Activated naive CD4-positive, alpha-beta T cell treated with anti-CD3 and anti-CD28 coated beads, Interleukin-2, amount 10 ng/mL, durations not matched to agents 7 days and 5 days (primary cell): Measurements from ENCODE around the gene CFAP57.
A peak's percentile ranks its signal among the peaks of the same experiment; 100 is the strongest.

ENCODE experiments used
- CTCF ChIA-PET: fragments of 350-600 bp; sonication (Branson Sonifier 250); formaldehyde crosslinking; loops from one replicate; lab custom pipeline; 2021; ENCODE audit warnings: antibody characterized with exemption; lab: Charles Lee
- DNase-seq: peaks from one replicate; pipeline ENCODE4 v3.0.0-alpha.2; 2020
- H3K27ac Mint-ChIP-seq: one replicate; pipeline ENCODE4 v1.8.0; 2021; ENCODE audit warnings: mild to moderate bottlenecking, moderate library complexity, mixed read lengths
- H3K27me3 Mint-ChIP-seq: one replicate; pipeline ENCODE4 v1.8.0; 2021; ENCODE audit warnings: mild to moderate bottlenecking, mixed read lengths
- H3K36me3 Mint-ChIP-seq: one replicate; pipeline ENCODE4 v1.8.0; 2021; ENCODE audit warnings: mixed read lengths
- H3K4me1 Mint-ChIP-seq: one replicate; pipeline ENCODE4 v1.8.0; 2021; ENCODE audit warnings: mixed read lengths
- H3K4me3 Mint-ChIP-seq: one replicate; pipeline ENCODE4 v1.8.0; 2021; ENCODE audit warnings: mild to moderate bottlenecking, moderate library complexity, mixed read lengths
- H3K9me3 Mint-ChIP-seq: one replicate; pipeline ENCODE4 v1.8.0; 2021; ENCODE audit warnings: mixed read lengths

The CFAP57 gene

GRCh38 chr1:43288058-43288784 lies 116.1 kb downstream of the CFAP57 start:
- DNase-seq, result no peak
- CTCF ChIA-PET, result interaction anchor here (1.0 kb wide), 1 partner anchor 61 kb away, joined by 3 read pairs; no protein-coding TSS in a partner anchor
- Mint-ChIP-seq H3K27me3 (peaks cover 27% of the 10 kb centered on the region), H3K4me1 (peaks cover under 1% of the 10 kb centered on the region), H3K36me3 (no peaks in the 10 kb centered on the region), H3K9me3 (no peaks in the 10 kb centered on the region), H3K4me3 (no peak overlapping the region), H3K27ac (no peak overlapping the region)

GRCh38 chr1:43288785-43289706 lies 116.9 kb downstream of the CFAP57 start:
- DNase-seq, result no peak
- peaks cover 5% of the 10 kb centered on the region for H3K4me1 Mint-ChIP-seq
- H3K27ac Mint-ChIP-seq, result no peak overlapping the region
- H3K4me3 Mint-ChIP-seq, result no peak overlapping the region
- peaks cover 23% of the 10 kb centered on the region for H3K27me3 Mint-ChIP-seq
- CTCF ChIA-PET, result interaction anchor here (1.0 kb wide), 1 partner anchor 62 kb away, joined by 3 read pairs; no protein-coding TSS in a partner anchor
- H3K36me3 Mint-ChIP-seq, result no peaks in the 10 kb centered on the region
- H3K9me3 Mint-ChIP-seq, result no peaks in the 10 kb centered on the region

GRCh38 chr1:43292216-43292615 lies 120.1 kb downstream of the CFAP57 start:
- H3K9me3 Mint-ChIP-seq, result no peaks in the 10 kb centered on the region
- CTCF ChIA-PET, result interaction anchor here (0.9 kb wide), 1 partner anchor 11 kb away, joined by 3 read pairs; no protein-coding TSS in a partner anchor

GRCh38 chr1:43292679-43293078 lies 120.5 kb downstream of the CFAP57 start:
- Mint-ChIP-seq H3K4me1 (peaks cover 32% of the 10 kb centered on the region), H3K36me3 (no peaks in the 10 kb centered on the region), H3K27ac (no peak overlapping the region), H3K27me3 (no peaks in the 10 kb centered on the region), H3K4me3 (no peak overlapping the region), H3K9me3 (no peaks in the 10 kb centered on the region)
- CTCF ChIA-PET, result interaction anchor here (0.9 kb wide), 1 partner anchor 11 kb away, joined by 3 read pairs; no protein-coding TSS in a partner anchor
- DNase-seq, result no peak

More at GRCh38 chr1:43292216-43292615, 120.1 kb downstream of the CFAP57 start:
- Mint-ChIP-seq H3K36me3 (no peaks in the 10 kb centered on the region), H3K27ac (no peak overlapping the region), H3K27me3 (peaks cover 2% of the 10 kb centered on the region), H3K4me1 (peaks cover 32% of the 10 kb centered on the region), H3K4me3 (no peak overlapping the region)
- no peak for DNase-seq

- CTCF ChIA-PET, result interaction anchor here (0.9 kb wide), 1 partner anchor 12 kb away, joined by 3 read pairs; no protein-coding TSS in a partner anchor
- Mint-ChIP-seq H3K27ac (no peak overlapping the region), H3K4me1 (peaks cover 32% of the 10 kb centered on the region), H3K9me3 (no peaks in the 10 kb centered on the region), H3K36me3 (no peaks in the 10 kb centered on the region), H3K4me3 (no peak overlapping the region), H3K27me3 (no peaks in the 10 kb centered on the region)
- no peak for DNase-seq
These were observed 121.0 kb downstream of the CFAP57 start for GRCh38 chr1:43293176-43293575.

- Mint-ChIP-seq H3K27me3 (no peaks in the 10 kb centered on the region), H3K9me3 (no peaks in the 10 kb centered on the region), H3K27ac (peak overlapping the region; percentile 85), H3K4me3 (no peak overlapping the region), H3K4me1 (peaks cover 32% of the 10 kb centered on the region), H3K36me3 (no peaks in the 10 kb centered on the region)
- DNase-seq, result no peak
- CTCF ChIA-PET, result interaction anchor here (0.9 to 1.6 kb wide), 3 partner anchors 21 to 121 kb away, joined by 3 read pairs; no protein-coding TSS in a partner anchor
These were observed 122.0 kb downstream of the CFAP57 start for GRCh38 chr1:43293896-43294760.

GRCh38 chr1:43294761-43295160 lies 122.6 kb downstream of the CFAP57 start:
- no peak for DNase-seq
- Mint-ChIP-seq H3K27me3 (peaks cover 2% of the 10 kb centered on the region), H3K36me3 (no peaks in the 10 kb centered on the region), H3K9me3 (no peaks in the 10 kb centered on the region), H3K4me3 (no peak overlapping the region), H3K27ac (peak overlapping the region; percentile 85), H3K4me1 (peaks cover 32% of the 10 kb centered on the region)
- CTCF ChIA-PET, result interaction anchor here (0.9 to 1.6 kb wide), 3 partner anchors 22 to 120 kb away, joined by 3 read pairs; no protein-coding TSS in a partner anchor

- Mint-ChIP-seq H3K4me3 (no peak overlapping the region), H3K27me3 (peaks cover 9% of the 10 kb centered on the region), H3K27ac (peak overlapping the region; percentile 87), H3K36me3 (no peaks in the 10 kb centered on the region), H3K9me3 (no peaks in the 10 kb centered on the region), H3K4me1 (peaks cover 38% of the 10 kb centered on the region)
- DNase-seq, result no peak
- CTCF ChIA-PET, result no interaction called here
These were observed 124.1 kb downstream of the CFAP57 start for GRCh38 chr1:43296207-43296606.

- no peaks in the 10 kb centered on the region for H3K36me3 Mint-ChIP-seq
- peaks cover 17% of the 10 kb centered on the region for H3K27me3 Mint-ChIP-seq
- no peaks in the 10 kb centered on the region for H3K9me3 Mint-ChIP-seq
- CTCF ChIA-PET, result interaction anchor here (1.5 kb wide), 1 partner anchor 71 kb away, joined by 3 read pairs; no protein-coding TSS in a partner anchor
- peaks cover 39% of the 10 kb centered on the region for H3K4me1 Mint-ChIP-seq
- no peak overlapping the region for H3K4me3 Mint-ChIP-seq
- DNase-seq, result no peak
- H3K27ac Mint-ChIP-seq, result no peak overlapping the region
These were observed 125.9 kb downstream of the CFAP57 start for GRCh38 chr1:43298055-43298454.

GRCh38 chr1:43299101-43299500 lies 127.0 kb downstream of the CFAP57 start:
- CTCF ChIA-PET, result interaction anchor here (1.5 kb wide), 1 partner anchor 72 kb away, joined by 3 read pairs; no protein-coding TSS in a partner anchor
- Mint-ChIP-seq H3K9me3 (no peaks in the 10 kb centered on the region), H3K27me3 (peaks cover 27% of the 10 kb centered on the region), H3K4me1 (peaks cover 33% of the 10 kb centered on the region), H3K4me3 (no peak overlapping the region), H3K27ac (no peak overlapping the region), H3K36me3 (no peaks in the 10 kb centered on the region)
- DNase-seq, result no peak

- Mint-ChIP-seq H3K4me1 (peaks cover 22% of the 10 kb centered on the region), H3K36me3 (no peaks in the 10 kb centered on the region), H3K9me3 (no peaks in the 10 kb centered on the region), H3K27me3 (peaks cover 34% of the 10 kb centered on the region), H3K27ac (peak within 1 kb of the TSS; percentile 31), H3K4me3 (no peak within 1 kb of the TSS)
- no peak for DNase-seq
- CTCF ChIA-PET, result no interaction called here
These were observed 128.4 kb downstream of the CFAP57 start, which contains the start of gene TIE1 for GRCh38 chr1:43300378-43301094. TSS of gene TIE1 (plus strand) at chr1:43300982. CDS start at chr1:43301072, 90 bp downstream.

- Mint-ChIP-seq H3K4me3 (no peak overlapping the region), H3K9me3 (no peaks in the 10 kb centered on the region), H3K36me3 (no peaks in the 10 kb centered on the region), H3K4me1 (peaks cover 6% of the 10 kb centered on the region), H3K27ac (no peak overlapping the region), H3K27me3 (peaks cover 38% of the 10 kb centered on the region)
- DNase-seq, result no peak
- CTCF ChIA-PET, result no interaction called here
These were observed 130.1 kb downstream of the CFAP57 start for GRCh38 chr1:43302201-43302600.
